Tibial nerve (tissue), 4 donors: Measurements from ENCODE around the gene ANXA1. TPM values are rescaled to one million over a fixed set of nuclear protein-coding genes. Genes with fewer than 3 reads are reported as not detected.
"Not testable (repeated sequence)": the region's sequence is repeated elsewhere in the genome, so short reads cannot be mapped to it uniquely, and the experiment has no call there.

Experiments
- DNase-seq, 2 donors: peaks; one replicate each; pipeline ENCODE4 v3.0.0-alpha.2; 2019; ENCODE audit warnings: low spot score in 2 of 2
- H3K27ac ChIP-seq, 4 donors: fragments of 200-600 bp; sonication (generic) in 3 of 4; one replicate each; pipeline ENCODE4 v1.5.1; 2017 to 2019; ENCODE audit warnings: mild to moderate bottlenecking in 1 of 4
- H3K27me3 ChIP-seq, 2 donors: fragments of 200-600 bp; sonication (generic) in 1 of 2; one replicate each; pipeline versions ENCODE4 v1.5.1 to v1.6.0; 2017 to 2019
- H3K36me3 ChIP-seq, 3 donors: fragments of 200-600 bp; sonication (generic); one replicate each; pipeline ENCODE4 v1.5.1; 2018 to 2019
- H3K4me1 ChIP-seq, 4 donors: fragments of 200-600 bp; sonication (generic) in 3 of 4; one replicate each; pipeline ENCODE4 v1.5.1; 2017 to 2019
- H3K4me3 ChIP-seq, 4 donors: fragments of 200-600 bp; sonication (generic) in 3 of 4; one replicate each; pipeline ENCODE4 v1.5.1; 2017 to 2019; ENCODE audit warnings: mild to moderate bottlenecking in 1 of 4, moderate library complexity in 1 of 4
- H3K9me3 ChIP-seq, 4 donors: fragments of 200-600 bp; sonication (generic) in 3 of 4; one replicate each; pipeline ENCODE4 v1.5.1; 2017 to 2019
- CTCF ChIP-seq, 5 experiments: fragments of 200-600 bp in 3 of 5; fragments of 450-650 bp in 2 of 5; sonication (generic) in 3 of 5; IDR thresholded peaks; one replicate each; pipeline ENCODE4 v1.5.1; 2016 to 2019; ENCODE audit warnings: antibody characterized with exemption in 5 of 5, mild to moderate bottlenecking in 3 of 5, moderate library complexity in 2 of 5
- EP300 ChIP-seq, 2 donors: sonication (generic); formaldehyde crosslinking; IDR thresholded peaks; one replicate each; pipeline ENCODE4 v1.6.1; 2017; ENCODE audit warnings: antibody characterized with exemption in 2 of 2, mild to moderate bottlenecking in 1 of 2
- POLR2A ChIP-seq, 2 donors: fragments of 450-650 bp; IDR thresholded peaks; one replicate each; pipeline ENCODE4 v1.6.1; 2017; ENCODE audit warnings: antibody characterized with exemption in 2 of 2, mild to moderate bottlenecking in 2 of 2, moderate library complexity in 2 of 2
- WGBS, 2 donors: methylation state at CpG; one replicate each; pipeline ENCODE4 v1.1.5; 2018; 5-methylcytosine and 5-hydroxymethylcytosine counted together
- total RNA-seq, 4 donors: library from RNA; depleted of rRNA; stranded (reverse); fragments of >200 nt; gene quantifications; one replicate each; pipeline ENCODE4 v1.1.0, GENCODE V29; 2016

The ANXA1 gene
- total RNA-seq, result 100 to 1,000 TPM; 265 to 504 (median 306) TPM

- TF ChIP-seq POLR2A (IDR thresholded peaks at IDR 0.05) (peak; percentile 83), CTCF (IDR thresholded peaks at IDR 0.05) (no peak), EP300 (IDR thresholded peaks at IDR 0.05) (peak; percentile 48 to 93)
- Histone ChIP-seq H3K27ac (peak within 1 kb of the TSS; percentile 49 to 93 (median 86)), H3K9me3 (no peaks in the 10 kb centered on the region), H3K4me1 (peaks cover 0 to 68% (median 31%) of the 10 kb centered on the region in 4 donors), H3K27me3 (no peaks in the 10 kb centered on the region), H3K36me3 (no peaks in the 10 kb centered on the region), H3K4me3 (peak within 1 kb of the TSS; percentile 41 to 61 (median 45))
- peak in 1 of 2 donors; percentile 55 for DNase-seq
- WGBS, 2 donors, result 1 to 3% methylated on average over 2 of the region's 2 CpGs
These were observed at the start of gene ANXA1 for GRCh38 chr9:73151653-73152542. ANXA1 (plus strand) TSS chr9:73151865; CDS start chr9:73158536, 6,671 bp downstream.

GRCh38 chr9:73104342-73104741 lies 47.3 kb upstream of the ANXA1 start:
- Histone ChIP-seq H3K4me3 (no peak overlapping the region), H3K36me3 (no peaks in the 10 kb centered on the region), H3K4me1 (no peaks in the 10 kb centered on the region), H3K9me3 (no peaks in the 10 kb centered on the region), H3K27ac (no peak overlapping the region), H3K27me3 (no peaks in the 10 kb centered on the region)
- TF ChIP-seq CTCF (IDR thresholded peaks at IDR 0.05) (no peak), EP300 (IDR thresholded peaks at IDR 0.05) (no peak), POLR2A (IDR thresholded peaks at IDR 0.05) (no peak)
- 91 to 92% methylated on average over 4 of the region's 4 CpGs for WGBS, 2 donors
- DNase-seq, result no peak

- WGBS, 2 donors, result 89 to 94% methylated on average over 3 of the region's 3 CpGs
- no peak overlapping the region for H3K4me3 ChIP-seq
- no peak overlapping the region for H3K27ac ChIP-seq
- no peaks in the 10 kb centered on the region for H3K27me3 ChIP-seq
- no peaks in the 10 kb centered on the region for H3K9me3 ChIP-seq
- no peaks in the 10 kb centered on the region for H3K36me3 ChIP-seq
- no peak for TF ChIP-seq CTCF (IDR thresholded peaks at IDR 0.05)
- TF ChIP-seq POLR2A (IDR thresholded peaks at IDR 0.05), result no peak
- TF ChIP-seq EP300 (IDR thresholded peaks at IDR 0.05), result no peak
- DNase-seq, result no peak
- no peaks in the 10 kb centered on the region for H3K4me1 ChIP-seq
These were observed 46.7 kb upstream of the ANXA1 start for GRCh38 chr9:73104921-73105320.

- H3K4me3 ChIP-seq, H3K27ac ChIP-seq, H3K4me1 ChIP-seq, H3K27me3 ChIP-seq, H3K36me3 ChIP-seq, H3K9me3 ChIP-seq: not testable (repeated sequence)
- WGBS, 2 donors, result 74 to 84% methylated on average over 4 to 5 of the region's 5 CpGs
- DNase-seq, result peak; percentile 36 to 87
- TF ChIP-seq CTCF (IDR thresholded peaks at IDR 0.05), result peak; percentile 63 to 78 (median 71)
These were observed 44.1 kb upstream of the ANXA1 start for GRCh38 chr9:73107489-73108069.

GRCh38 chr9:73114058-73114457 lies 37.6 kb upstream of the ANXA1 start:
- DNase-seq, result no peak
- Histone ChIP-seq H3K9me3 (no peaks in the 10 kb centered on the region), H3K4me3 (no peak overlapping the region), H3K36me3 (no peaks in the 10 kb centered on the region), H3K27ac (no peak overlapping the region), H3K4me1 (peaks cover 0 to 4% (median 2%) of the 10 kb centered on the region in 4 donors), H3K27me3 (no peaks in the 10 kb centered on the region)
- TF ChIP-seq EP300 (IDR thresholded peaks at IDR 0.05) (no peak), POLR2A (IDR thresholded peaks at IDR 0.05) (no peak), CTCF (IDR thresholded peaks at IDR 0.05) (no peak)
